OCI-LY7 (cell line): ENCODE data around the gene EP400. TPM values are rescaled to one million over a fixed set of nuclear protein-coding genes. Genes with fewer than 3 reads are reported as not detected.

ENCODE experiments used
- BruUV-seq: library from RNA; stranded (reverse); fragments of 400-500 nt; replicated peaks from 2 replicates; lab custom pipeline; 2021; lab: Mats Ljungman, UMichigan
- CTCF ChIA-PET: fragments of 300-600 bp; sonication (Branson Sonifier 250); formaldehyde crosslinking; loops from one replicate; lab custom pipeline; 2022; ENCODE audit warnings: antibody characterized with exemption; ENCODE audit not compliant: unreplicated experiment; lab: Charles Lee
- POLR2A ChIA-PET: fragments of 300-600 bp; sonication (Branson Sonifier 250); formaldehyde crosslinking; loops from one replicate; lab custom pipeline; 2022; ENCODE audit warnings: antibody characterized with exemption; lab: Charles Lee
- DNase-seq: peaks from one replicate; pipeline ENCODE4 v3.0.0-alpha.2; 2015; ENCODE audit warnings: low spot score
- H2AFZ ChIP-seq: fragments of 200-600 bp; sonication (generic), shearing (Covaris generic); 2 replicates; pipeline ENCODE4 v1.6.1; 2014; ENCODE audit warnings: mild to moderate bottlenecking, antibody characterized with exemption, low read length, moderate library complexity
- H3K27ac ChIP-seq: fragments of 200-600 bp; sonication (generic); 2 replicates; pipeline ENCODE4 v1.5.1; 2014; ENCODE audit warnings: mixed run types, low read depth, mild to moderate bottlenecking, moderate library complexity, low read length, inconsistent platforms; ENCODE audit not compliant: poor library complexity, severe bottlenecking
- H3K36me3 ChIP-seq: fragments of 200-600 bp; sonication (generic); 2 replicates; pipeline ENCODE4 v1.6.1; 2014; ENCODE audit warnings: mild to moderate bottlenecking, antibody characterized with exemption, low read length, moderate library complexity, mixed read lengths; ENCODE audit not compliant: insufficient read depth
- H3K4me1 ChIP-seq: fragments of 200-600 bp; sonication (generic); 2 replicates; pipeline ENCODE4 v1.5.1; 2014; ENCODE audit warnings: mild to moderate bottlenecking, low read length; ENCODE audit not compliant: insufficient read depth, poor library complexity, severe bottlenecking
- H3K4me2 ChIP-seq: fragments of 200-600 bp; sonication (generic); 2 replicates; pipeline ENCODE4 v1.6.1; 2014; ENCODE audit warnings: mild to moderate bottlenecking, low read length
- H3K4me3 ChIP-seq: fragments of 200-600 bp; sonication (generic); 2 replicates; pipeline ENCODE4 v1.5.1; 2014; ENCODE audit warnings: mild to moderate bottlenecking, low read depth, low read length; ENCODE audit not compliant: poor library complexity, severe bottlenecking
- H3K79me2 ChIP-seq: fragments of 200-600 bp; sonication (generic); 2 replicates; pipeline ENCODE4 v1.6.1; 2016; ENCODE audit warnings: low read depth, mild to moderate bottlenecking, low read length, moderate library complexity, mixed read lengths; ENCODE audit not compliant: insufficient read depth
- H3K9me2 ChIP-seq: fragments of 200-600 bp; sonication (generic); 2 replicates; pipeline ENCODE4 v1.6.1; 2016; ENCODE audit warnings: mild to moderate bottlenecking, low read length, mixed read lengths; ENCODE audit not compliant: insufficient read depth
- H3K9me3 ChIP-seq: fragments of 200-600 bp; sonication (generic); 2 replicates; pipeline ENCODE4 v1.6.1; 2014; ENCODE audit warnings: mild to moderate bottlenecking, mixed run types, low read length, mixed read lengths
- H4K20me1 ChIP-seq: fragments of 200-600 bp; sonication (generic); 2 replicates; pipeline ENCODE4 v1.6.1; 2014; ENCODE audit warnings: mild to moderate bottlenecking, antibody characterized with exemption, low read length, moderate library complexity, mixed read lengths; ENCODE audit not compliant: insufficient read depth
- EZH2phosphoT487 ChIP-seq: fragments of 200-600 bp; sonication (generic); IDR thresholded peaks from 2 replicates; pipeline ENCODE4 v1.6.1; 2018; ENCODE audit warnings: low read depth, borderline replicate concordance, mild to moderate bottlenecking, mixed run types, antibody characterized with exemption, low read length, moderate library complexity, mixed read lengths
- intact Hi-C: fragments of 100-400 bp; cut with micrococcal nuclease; formaldehyde crosslinking; loops from one replicate; pipeline ENCODE4 v1.10.0; 2022; ENCODE audit not compliant: unreplicated experiment
- total RNA-seq, 2 experiments: library from RNA; depleted of rRNA in 1 of 2; stranded (reverse); fragments of >200 nt in 1 of 2; shearing (Covaris generic) in 1 of 2; gene quantifications; 2 replicates each; pipeline ENCODE4 v1.2.3, GENCODE V29; 2014 to 2022
- TF ChIP-seq, protein P1 (sequence below): fragments of 200-600 bp; sonication (generic); conservative IDR thresholded peaks from 2 replicates; pipeline ENCODE4 v1.5.1; 2014; ENCODE audit warnings: mild to moderate bottlenecking, antibody characterized with exemption, low read length, moderate library complexity, mixed read lengths

The EP400 gene
- total RNA-seq, 2 experiments from 2014 or later = 20.7 to 56.2 TPM

GRCh38 chr12:131909752-131910219, 40.0 kb upstream of the EP400 start:
- H3K9me2 ChIP-seq = no peaks in the 10 kb centered on the region
- intact Hi-C loops = no loop called here
- BruUV-seq = no TSS peak
- CTCF ChIA-PET = no interaction called here
- no peaks in the 10 kb centered on the region for H3K4me1 ChIP-seq
- H3K4me2 ChIP-seq = no peak overlapping the region
- no peaks in the 10 kb centered on the region for H3K36me3 ChIP-seq
- no peak overlapping the region for H3K4me3 ChIP-seq
- no peak for DNase-seq
- H3K9me3 ChIP-seq = no peaks in the 10 kb centered on the region
- no peak overlapping the region for H2AFZ ChIP-seq
- POLR2A ChIA-PET = no interaction called here
- no peaks in the 10 kb centered on the region for H3K79me2 ChIP-seq
- TF ChIP-seq EZH2phosphoT487 = no peak
- TF ChIP-seq, protein P1, sequence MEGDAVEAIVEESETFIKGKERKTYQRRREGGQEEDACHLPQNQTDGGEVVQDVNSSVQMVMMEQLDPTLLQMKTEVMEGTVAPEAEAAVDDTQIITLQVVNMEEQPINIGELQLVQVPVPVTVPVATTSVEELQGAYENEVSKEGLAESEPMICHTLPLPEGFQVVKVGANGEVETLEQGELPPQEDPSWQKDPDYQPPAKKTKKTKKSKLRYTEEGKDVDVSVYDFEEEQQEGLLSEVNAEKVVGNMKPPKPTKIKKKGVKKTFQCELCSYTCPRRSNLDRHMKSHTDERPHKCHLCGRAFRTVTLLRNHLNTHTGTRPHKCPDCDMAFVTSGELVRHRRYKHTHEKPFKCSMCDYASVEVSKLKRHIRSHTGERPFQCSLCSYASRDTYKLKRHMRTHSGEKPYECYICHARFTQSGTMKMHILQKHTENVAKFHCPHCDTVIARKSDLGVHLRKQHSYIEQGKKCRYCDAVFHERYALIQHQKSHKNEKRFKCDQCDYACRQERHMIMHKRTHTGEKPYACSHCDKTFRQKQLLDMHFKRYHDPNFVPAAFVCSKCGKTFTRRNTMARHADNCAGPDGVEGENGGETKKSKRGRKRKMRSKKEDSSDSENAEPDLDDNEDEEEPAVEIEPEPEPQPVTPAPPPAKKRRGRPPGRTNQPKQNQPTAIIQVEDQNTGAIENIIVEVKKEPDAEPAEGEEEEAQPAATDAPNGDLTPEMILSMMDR = no peak
- no peaks in the 10 kb centered on the region for H4K20me1 ChIP-seq
- H3K27ac ChIP-seq = no peak overlapping the region

DNA sequence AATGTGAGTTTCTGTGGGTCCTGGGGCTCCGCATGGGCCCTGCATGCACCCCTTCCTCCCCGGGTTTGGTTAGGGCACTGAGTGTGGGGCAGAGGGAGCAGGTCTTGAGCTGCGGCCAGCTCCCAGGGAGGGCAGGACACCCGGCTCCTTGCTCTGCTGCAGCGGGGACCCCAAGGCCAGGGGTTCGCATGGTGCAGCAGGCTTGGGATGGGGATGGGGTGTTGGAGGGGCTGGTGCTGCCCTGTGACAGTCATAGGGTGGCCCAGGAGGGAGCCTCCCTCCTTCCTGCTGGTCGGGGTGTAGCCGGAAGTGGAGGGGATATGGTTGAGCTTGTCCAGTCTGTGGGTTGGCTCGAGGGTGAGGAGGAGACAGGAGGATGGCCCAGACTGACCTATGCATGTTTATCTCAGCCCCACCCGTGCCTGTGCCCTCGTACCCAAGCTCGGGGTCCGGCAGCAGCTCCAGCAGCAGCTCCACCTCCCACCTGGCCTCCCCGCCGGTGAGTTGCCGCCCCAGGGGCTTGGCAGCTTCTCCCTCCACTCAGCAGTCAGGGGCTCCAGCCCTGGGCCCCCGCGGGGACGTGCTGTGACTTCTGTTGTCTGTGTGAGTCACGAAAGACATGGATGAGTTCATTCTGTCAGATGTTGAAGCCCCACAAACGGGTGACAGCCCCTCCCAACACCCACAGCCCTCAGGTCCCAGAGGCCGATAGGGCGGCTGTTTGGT, 39.3 kb upstream of the EP400 start:
- H3K9me2 ChIP-seq = no peaks in the 10 kb centered on the region
- BruUV-seq = no TSS peak
- DNase-seq = no peak
- H3K4me1 ChIP-seq = no peaks in the 10 kb centered on the region
- H3K79me2 ChIP-seq = no peaks in the 10 kb centered on the region
- H3K9me3 ChIP-seq = no peaks in the 10 kb centered on the region
- intact Hi-C loops = no loop called here
- TF ChIP-seq, protein P1 = no peak
- TF ChIP-seq EZH2phosphoT487 = no peak
- no peak overlapping the region for H2AFZ ChIP-seq
- no peaks in the 10 kb centered on the region for H4K20me1 ChIP-seq
- no peak overlapping the region for H3K4me2 ChIP-seq
- no peak overlapping the region for H3K27ac ChIP-seq
- H3K4me3 ChIP-seq = no peak overlapping the region
- ChIA-PET CTCF (no interaction called here), POLR2A (no interaction called here)
- H3K36me3 ChIP-seq = no peaks in the 10 kb centered on the region

GRCh38 chr12:131911028-131911650, 38.6 kb upstream of the EP400 start:
- H3K4me1 ChIP-seq = no peaks in the 10 kb centered on the region
- DNase-seq = no peak
- no peaks in the 10 kb centered on the region for H4K20me1 ChIP-seq
- intact Hi-C loops = no loop called here
- BruUV-seq = no TSS peak
- ChIA-PET CTCF (no interaction called here), POLR2A (no interaction called here)
- no peak overlapping the region for H3K4me3 ChIP-seq
- no peak overlapping the region for H2AFZ ChIP-seq
- H3K79me2 ChIP-seq = no peaks in the 10 kb centered on the region
- no peak for TF ChIP-seq EZH2phosphoT487
- TF ChIP-seq, protein P1 = no peak
- no peaks in the 10 kb centered on the region for H3K36me3 ChIP-seq
- no peaks in the 10 kb centered on the region for H3K9me3 ChIP-seq
- no peak overlapping the region for H3K27ac ChIP-seq
- no peaks in the 10 kb centered on the region for H3K9me2 ChIP-seq
- H3K4me2 ChIP-seq = no peak overlapping the region
